ENCODE results near the gene AGO3. TPM values are rescaled to one million over a fixed set of nuclear protein-coding genes. Genes with fewer than 3 reads are reported as not detected.

Gene AGO3
- total and polyA plus RNA-seq, 7 donors, result 2.2 to 17.6 (median 10.4) TPM

DNA sequence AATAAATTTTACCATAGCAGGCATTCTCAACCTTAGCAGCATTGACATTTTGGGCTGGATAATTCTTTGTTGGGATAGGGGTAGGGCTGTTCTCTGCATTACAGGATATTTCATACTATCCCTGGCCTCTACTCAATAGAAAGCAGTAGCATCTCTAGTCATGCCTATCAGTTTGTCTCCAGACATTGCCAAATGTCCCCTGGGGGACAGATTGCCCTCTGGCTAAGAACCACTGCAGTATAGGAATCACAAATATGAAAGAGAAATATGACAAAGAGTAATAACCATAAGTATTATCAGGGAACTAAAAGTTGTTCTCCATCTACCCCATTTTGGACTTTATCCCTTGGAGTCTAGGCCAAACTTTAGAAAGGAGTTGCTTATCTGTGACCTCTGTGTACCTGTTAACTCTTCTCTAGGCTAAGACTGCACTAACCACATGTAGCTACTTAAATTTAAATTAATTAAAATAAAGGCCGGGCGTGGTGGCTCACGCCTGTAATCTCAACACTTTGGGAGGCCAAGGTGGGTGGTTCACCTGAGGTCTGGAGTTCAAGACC, 76.1 kb downstream of the AGO3 start:
- TF ChIP-seq, protein P1, sequence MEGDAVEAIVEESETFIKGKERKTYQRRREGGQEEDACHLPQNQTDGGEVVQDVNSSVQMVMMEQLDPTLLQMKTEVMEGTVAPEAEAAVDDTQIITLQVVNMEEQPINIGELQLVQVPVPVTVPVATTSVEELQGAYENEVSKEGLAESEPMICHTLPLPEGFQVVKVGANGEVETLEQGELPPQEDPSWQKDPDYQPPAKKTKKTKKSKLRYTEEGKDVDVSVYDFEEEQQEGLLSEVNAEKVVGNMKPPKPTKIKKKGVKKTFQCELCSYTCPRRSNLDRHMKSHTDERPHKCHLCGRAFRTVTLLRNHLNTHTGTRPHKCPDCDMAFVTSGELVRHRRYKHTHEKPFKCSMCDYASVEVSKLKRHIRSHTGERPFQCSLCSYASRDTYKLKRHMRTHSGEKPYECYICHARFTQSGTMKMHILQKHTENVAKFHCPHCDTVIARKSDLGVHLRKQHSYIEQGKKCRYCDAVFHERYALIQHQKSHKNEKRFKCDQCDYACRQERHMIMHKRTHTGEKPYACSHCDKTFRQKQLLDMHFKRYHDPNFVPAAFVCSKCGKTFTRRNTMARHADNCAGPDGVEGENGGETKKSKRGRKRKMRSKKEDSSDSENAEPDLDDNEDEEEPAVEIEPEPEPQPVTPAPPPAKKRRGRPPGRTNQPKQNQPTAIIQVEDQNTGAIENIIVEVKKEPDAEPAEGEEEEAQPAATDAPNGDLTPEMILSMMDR (IDR thresholded peaks at IDR 0.05), result no peak
- H3K4me1 ChIP-seq, result no peaks in the 10 kb centered on the region
- no peaks in the 10 kb centered on the region for H3K9me3 ChIP-seq
- no peak overlapping the region for H3K4me3 ChIP-seq
- DNase-seq (no peak), ATAC-seq (no peak)
- intact Hi-C loops (cut with DNase I), result no loop called here
- no peak overlapping the region for H3K27ac ChIP-seq
- peaks cover 5 to 70% of the 10 kb centered on the region in 2 donors for H3K36me3 ChIP-seq (ENCODE audit: insufficient read depth in 1 of 2, low read depth in 1 of 2)
- 97 to 98% (median 97%) methylated on average over 3 of the region's 3 CpGs for WGBS, 3 donors
- H3K27me3 ChIP-seq (ENCODE audit: insufficient read depth in 3 of 3, low read length in 2 of 3), result no peaks in the 10 kb centered on the region

GRCh38 chr1:36007741-36008140, 76.8 kb downstream of the AGO3 start:
- no peak for DNase-seq
- intact Hi-C loops (cut with DNase I), result no loop called here
- H3K36me3 ChIP-seq (ENCODE audit: insufficient read depth in 1 of 2, low read depth in 1 of 2), result peaks cover 5 to 77% of the 10 kb centered on the region in 2 donors
- no peaks in the 10 kb centered on the region for H3K9me3 ChIP-seq
- H3K27me3 ChIP-seq (ENCODE audit: insufficient read depth in 3 of 3, low read length in 2 of 3), result no peaks in the 10 kb centered on the region
- no peak overlapping the region for H3K27ac ChIP-seq
- no peaks in the 10 kb centered on the region for H3K4me1 ChIP-seq
- 83 to 86% (median 84%) methylated on average over 2 of the region's 2 CpGs for WGBS, 3 donors
- ATAC-seq, result no peak
- TF ChIP-seq, protein P1 (IDR thresholded peaks at IDR 0.05), result no peak
- no peak overlapping the region for H3K4me3 ChIP-seq

DNA sequence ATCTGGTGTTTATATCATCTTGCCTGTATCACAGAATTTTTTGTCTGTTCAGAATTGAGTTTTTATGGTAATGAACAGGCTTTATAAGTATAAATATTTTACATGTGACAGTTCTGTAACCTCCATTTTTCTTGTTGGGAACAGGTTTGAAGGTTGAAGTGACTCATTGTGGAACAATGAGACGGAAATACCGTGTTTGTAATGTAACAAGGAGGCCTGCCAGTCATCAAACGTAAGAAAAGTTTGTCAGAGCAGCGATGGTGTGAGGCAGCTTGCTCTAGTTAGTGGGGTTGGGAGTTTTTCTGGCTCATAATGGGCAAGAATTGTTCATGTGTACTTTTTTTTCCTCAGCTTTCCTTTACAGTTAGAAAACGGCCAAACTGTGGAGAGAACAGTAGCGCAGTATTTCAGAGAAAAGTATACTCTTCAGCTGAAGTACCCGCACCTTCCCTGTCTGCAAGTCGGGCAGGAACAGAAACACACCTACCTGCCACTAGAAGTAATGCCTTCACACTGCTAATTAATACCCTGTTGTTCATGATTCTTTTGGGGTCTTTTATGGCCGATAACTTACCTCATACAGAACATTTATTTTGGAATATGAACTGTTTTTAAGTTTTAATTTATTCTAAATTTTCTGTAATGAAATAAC, 77.8 kb downstream of the AGO3 start:
- 87 to 91% (median 89%) methylated on average over 9 of the region's 9 CpGs for WGBS, 3 donors
- H3K9me3 ChIP-seq, result no peaks in the 10 kb centered on the region
- H3K4me1 ChIP-seq, result no peaks in the 10 kb centered on the region
- H3K36me3 ChIP-seq (ENCODE audit: insufficient read depth in 1 of 2, low read depth in 1 of 2), result peaks cover 8 to 87% of the 10 kb centered on the region in 2 donors
- intact Hi-C loops (cut with DNase I), result no loop called here
- DNase-seq, result no peak
- TF ChIP-seq, protein P1 (IDR thresholded peaks at IDR 0.05), result no peak
- no peak overlapping the region for H3K27ac ChIP-seq
- H3K27me3 ChIP-seq (ENCODE audit: insufficient read depth in 3 of 3, low read length in 2 of 3), result no peaks in the 10 kb centered on the region
- H3K4me3 ChIP-seq, result no peak overlapping the region
- ATAC-seq, result no peak

GRCh38 chr1:36014722-36015220, 83.9 kb downstream of the AGO3 start:
- no peaks in the 10 kb centered on the region for H3K9me3 ChIP-seq
- H3K27me3 ChIP-seq (ENCODE audit: insufficient read depth in 3 of 3, low read length in 2 of 3), result no peaks in the 10 kb centered on the region
- TF ChIP-seq, protein P1 (IDR thresholded peaks at IDR 0.05), result no peak
- intact Hi-C loops (cut with DNase I), result no loop called here
- H3K4me1 ChIP-seq, result no peaks in the 10 kb centered on the region
- WGBS, 3 donors, result 87 to 89% (median 88%) methylated on average over 2 of the region's 2 CpGs
- H3K36me3 ChIP-seq (ENCODE audit: insufficient read depth in 1 of 2, low read depth in 1 of 2), result peaks cover 6 to 98% of the 10 kb centered on the region in 2 donors
- ATAC-seq (no peak), DNase-seq (no peak)
- no peak overlapping the region for H3K4me3 ChIP-seq
- H3K27ac ChIP-seq, result no peak overlapping the region
